HepG2 (cell line): Measurements from ENCODE around the gene FUOM. TPM values are rescaled to one million over a fixed set of nuclear protein-coding genes. Genes with fewer than 3 reads are reported as not detected.

ENCODE experiments used
- ATAC-seq: fragments of 200-7000 bp; cut with Tn5 transposase; 3 replicates; pipeline ENCODE4 v1.9.1; 2020; ENCODE audit warnings: mild to moderate bottlenecking, moderate library complexity
- BruUV-seq: library from RNA; stranded (reverse); fragments of 400-500 nt; replicated peaks from 2 replicates; lab custom pipeline; 2021; lab: Mats Ljungman, UMichigan
- CTCF ChIA-PET: fragments of 300-600 bp; formaldehyde crosslinking; extraction: SDS; loops from one replicate; lab custom pipeline; 2021; ENCODE audit warnings: low total read pairs, inconsistent platforms, low intra/inter-chr PET ratio; lab: Yijun Ruan, JAX
- POLR2A ChIA-PET: fragments of 350-600 bp; sonication (Branson Sonifier 250); formaldehyde crosslinking; loops from one replicate; lab custom pipeline; 2020; ENCODE audit warnings: antibody characterized with exemption, inconsistent platforms; lab: Yijun Ruan, JAX
- DNase-seq: peaks from one replicate; pipeline ENCODE4 v3.0.0-alpha.2; 2015; ENCODE audit warnings: low spot score
- FAIRE-seq: peaks from 3 replicates; lab custom pipeline; 2011; peaks lifted over from hg19 to GRCh38; lab: Jason Lieb, UNC
- H2AFZ ChIP-seq: one replicate; pipeline ENCODE4 v1.6.1; 2011; ENCODE audit warnings: low read length, inconsistent platforms
- H3K27ac ChIP-seq: fragments of 300-600 bp; 3 replicates; pipeline ENCODE4 v1.8.0; 2011; ENCODE audit warnings: mixed run types, mild to moderate bottlenecking, mixed read lengths, low read length, inconsistent platforms; ENCODE audit not compliant: insufficient read depth; ENCODE audit errors: extremely low read length
- H3K27me3 ChIP-seq, 2 experiments: fragments of 200-600 bp in 1 of 2; 2 replicates in 1 of 2; 3 replicates in 1 of 2; pipeline versions ENCODE4 v1.6.0 to v1.8.0; 2011; ENCODE audit warnings: low read length in 2 of 2, mild to moderate bottlenecking in 2 of 2, moderate library complexity in 2 of 2, inconsistent platforms in 1 of 2; ENCODE audit not compliant: insufficient read depth in 2 of 2, control insufficient read depth in 1 of 2
- H3K36me3 ChIP-seq, 2 experiments: fragments of 200-600 bp in 1 of 2; replicated peaks in 1 of 2; 2 replicates in 1 of 2; 3 replicates in 1 of 2; pipeline versions ENCODE4 v1.5.1 to v1.8.0; 2011; ENCODE audit warnings: low read length in 2 of 2, inconsistent platforms in 1 of 2; ENCODE audit not compliant: insufficient read depth in 2 of 2, control insufficient read depth in 1 of 2
- H3K4me1 ChIP-seq: 2 replicates; pipeline ENCODE4 v1.5.1; 2012; ENCODE audit warnings: low read length, inconsistent platforms; ENCODE audit not compliant: insufficient read depth
- H3K4me2 ChIP-seq: 2 replicates; pipeline ENCODE4 v1.6.0; 2011; ENCODE audit warnings: low read depth, low read length, inconsistent platforms
- H3K4me3 ChIP-seq, 3 experiments: fragments of 200-600 bp in 1 of 3; sonication (generic), shearing (Covaris generic) in 1 of 3; replicated peaks in 1 of 3; 2 replicates each; pipeline ENCODE4 v1.5.1; 2011 to 2016; ENCODE audit warnings: low read length in 3 of 3, inconsistent platforms in 2 of 3, low read depth in 2 of 3, mild to moderate bottlenecking in 2 of 3, control low read depth in 1 of 3, mixed read lengths in 1 of 3; ENCODE audit not compliant: insufficient read depth in 1 of 3
- H3K79me2 ChIP-seq: one replicate; pipeline ENCODE4 v1.6.1; 2011; ENCODE audit warnings: low read length, inconsistent platforms; ENCODE audit not compliant: insufficient read depth
- H3K9ac ChIP-seq: 2 replicates; pipeline ENCODE4 v1.6.0; 2011; ENCODE audit warnings: mild to moderate bottlenecking, low read depth, low read length, inconsistent platforms; ENCODE audit not compliant: insufficient read depth
- H3K9me3 ChIP-seq: 2 replicates; pipeline ENCODE4 v1.5.1; 2012; ENCODE audit warnings: mild to moderate bottlenecking, low read length
- H4K20me1 ChIP-seq: 2 replicates; pipeline ENCODE4 v1.6.0; 2011; ENCODE audit warnings: inconsistent platforms, mild to moderate bottlenecking, low read length, moderate library complexity; ENCODE audit not compliant: insufficient read depth
- ARNT2 ChIP-seq: sonication (generic); formaldehyde crosslinking; IDR thresholded peaks from 2 replicates; pipeline ENCODE4 v1.8.0; 2022; ENCODE audit warnings: mild to moderate bottlenecking, low read depth, missing genetic modification reagents, moderate library complexity
- HOXA7 ChIP-seq: sonication (generic); formaldehyde crosslinking; IDR thresholded peaks from 2 replicates; pipeline ENCODE4 v1.8.1; 2022; ENCODE audit warnings: mild to moderate bottlenecking, missing genetic modification reagents, moderate library complexity
- MEIS1 ChIP-seq: sonication (generic); formaldehyde crosslinking; IDR thresholded peaks from 2 replicates; pipeline ENCODE4 v1.9.0; 2021; ENCODE audit warnings: mild to moderate bottlenecking, missing genetic modification reagents, moderate library complexity, borderline replicate concordance
- ZNF563 ChIP-seq: sonication (generic); formaldehyde crosslinking; IDR thresholded peaks from 2 replicates; pipeline ENCODE4 v1.8.0; 2022; ENCODE audit warnings: mild to moderate bottlenecking, moderate library complexity, missing genetic modification reagents
- WGBS: methylation state at CpG from one replicate; pipeline ENCODE4 v1.1.6; 2017; ENCODE audit warnings: low lambda C conversion rate; 5-methylcytosine and 5-hydroxymethylcytosine counted together
- in situ Hi-C: cut with HindIII; loops from 2 replicates; pipeline ENCODE4 v1.10.0; 2017; ENCODE audit warnings: low pct_unique_long_range_greater_than_20kb; ENCODE audit not compliant: extremely low pct_ligation_motif_present
- intact Hi-C: fragments of 100-400 bp; cut with micrococcal nuclease; formaldehyde crosslinking; loops from one replicate; pipeline ENCODE4 v1.10.0; 2022; ENCODE audit not compliant: unreplicated experiment
- polyA plus RNA-seq, 8 experiments: library from polyadenylated mRNA; depleted of rRNA in 3 of 8; stranded (reverse) in 7 of 8; unstranded in 1 of 8; fragments of >200 nt; fragmentation: Illumina TruSeq in 4 of 8; extraction: Trizol in 4 of 8; gene quantifications; 2 replicates each; pipeline versions ENCODE4 v1.2.1 to v1.2.3, GENCODE V29; 2011 to 2016; ENCODE audit warnings: low read depth in 4 of 8, missing spikeins in 1 of 8, mixed read lengths in 1 of 8; ENCODE audit not compliant: insufficient read depth in 1 of 8
- total RNA-seq, 5 experiments: library from RNA; depleted of rRNA; stranded (reverse); fragments of >200 nt; fragmentation: Illumina TruSeq; extraction: Trizol; gene quantifications; 2 replicates each; pipeline ENCODE4 v1.2.3, GENCODE V29; 2016; ENCODE audit warnings: low read depth in 1 of 5
- TF ChIP-seq, protein P1 (sequence below): sonication (generic); formaldehyde crosslinking; IDR thresholded peaks from 2 replicates; pipeline ENCODE4 v1.5.0; 2020; ENCODE audit warnings: mild to moderate bottlenecking, missing genetic modification reagents, moderate library complexity

FUOM gene
- total and polyA plus RNA-seq, 2 of the 13 experiments (the other 11 are each of a cell fraction or from before 2014, with no cell fraction given) = 27.5 to 60.4 TPM

DNA sequence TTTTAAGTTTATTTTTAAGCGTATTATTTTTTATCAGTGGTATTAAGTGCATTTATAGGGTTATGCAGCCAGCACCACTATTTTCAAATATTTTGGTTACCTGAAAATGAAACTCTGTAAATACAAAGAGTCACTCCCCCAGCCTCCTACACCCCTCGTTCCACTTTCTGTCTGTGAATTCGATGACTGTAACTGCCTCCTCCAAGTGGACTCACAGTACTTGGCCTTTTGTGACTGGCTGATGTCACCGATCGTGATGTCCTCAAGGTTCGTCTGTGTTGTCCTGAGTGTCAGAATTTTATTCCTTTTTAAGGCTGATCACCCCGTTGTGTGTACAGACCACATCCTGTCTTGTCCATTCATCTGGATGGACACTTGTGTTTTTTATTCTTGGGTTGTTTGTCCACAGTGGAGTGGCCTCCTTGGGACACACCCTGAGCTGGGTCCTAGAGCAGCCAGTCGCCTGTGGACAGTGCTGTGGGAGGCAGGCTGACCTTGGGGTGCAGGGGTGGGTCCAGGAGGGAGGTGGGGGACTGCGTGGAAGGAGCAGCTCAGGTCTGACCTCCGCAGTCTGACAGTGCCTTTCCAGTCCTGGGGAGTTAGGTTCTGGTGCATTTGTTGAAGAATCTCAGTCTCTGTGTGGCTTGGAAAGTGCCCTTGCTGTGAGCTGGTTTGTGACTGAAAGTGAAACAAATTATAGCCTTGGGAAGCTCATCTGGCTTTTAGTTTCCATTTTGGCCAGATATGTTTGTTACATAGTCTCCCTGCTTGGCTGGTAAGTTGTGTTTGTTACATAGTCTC lies 43.0 kb upstream of the FUOM start:
- no TSS peak for BruUV-seq
- no peak overlapping the region for H3K4me2 ChIP-seq
- ATAC-seq (no peak; the same call in 2 of the 3 replicates), DNase-seq (no peak), FAIRE-seq (no peak)
- POLR2A ChIA-PET = no interaction called here
- peaks cover 11 to 62% of the 10 kb centered on the region in 2 experiments; a peak in 4 of 5 replicates for H3K36me3 ChIP-seq
- no peak overlapping the region for H3K27ac ChIP-seq
- no peak overlapping the region for H3K4me3 ChIP-seq
- intact Hi-C loops = no loop called here
- peaks cover 15% of the 10 kb centered on the region for H3K79me2 ChIP-seq
- H2AFZ ChIP-seq = no peak overlapping the region
- H4K20me1 ChIP-seq = no peaks in the 10 kb centered on the region
- TF ChIP-seq MEIS1 (CRISPR knock-in tag) (no peak), ARNT2 (CRISPR knock-in tag) (no peak), ZNF563 (CRISPR knock-in tag) (no peak), HOXA7 (no peak)
- TF ChIP-seq, protein P1, sequence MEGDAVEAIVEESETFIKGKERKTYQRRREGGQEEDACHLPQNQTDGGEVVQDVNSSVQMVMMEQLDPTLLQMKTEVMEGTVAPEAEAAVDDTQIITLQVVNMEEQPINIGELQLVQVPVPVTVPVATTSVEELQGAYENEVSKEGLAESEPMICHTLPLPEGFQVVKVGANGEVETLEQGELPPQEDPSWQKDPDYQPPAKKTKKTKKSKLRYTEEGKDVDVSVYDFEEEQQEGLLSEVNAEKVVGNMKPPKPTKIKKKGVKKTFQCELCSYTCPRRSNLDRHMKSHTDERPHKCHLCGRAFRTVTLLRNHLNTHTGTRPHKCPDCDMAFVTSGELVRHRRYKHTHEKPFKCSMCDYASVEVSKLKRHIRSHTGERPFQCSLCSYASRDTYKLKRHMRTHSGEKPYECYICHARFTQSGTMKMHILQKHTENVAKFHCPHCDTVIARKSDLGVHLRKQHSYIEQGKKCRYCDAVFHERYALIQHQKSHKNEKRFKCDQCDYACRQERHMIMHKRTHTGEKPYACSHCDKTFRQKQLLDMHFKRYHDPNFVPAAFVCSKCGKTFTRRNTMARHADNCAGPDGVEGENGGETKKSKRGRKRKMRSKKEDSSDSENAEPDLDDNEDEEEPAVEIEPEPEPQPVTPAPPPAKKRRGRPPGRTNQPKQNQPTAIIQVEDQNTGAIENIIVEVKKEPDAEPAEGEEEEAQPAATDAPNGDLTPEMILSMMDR (CRISPR knock-in tag) = no peak
- no peak overlapping the region for H3K9ac ChIP-seq
- CTCF ChIA-PET = no interaction called here
- in situ Hi-C loops = no loop called here
- H3K4me1 ChIP-seq = peaks cover 4% of the 10 kb centered on the region; the same call in 1 of the 2 replicates
- WGBS = 97% methylated on average over 10 of the region's 10 CpGs
- no peaks in the 10 kb centered on the region for H3K9me3 ChIP-seq
- no peaks in the 10 kb centered on the region for H3K27me3 ChIP-seq
